Esophagus (tissue), 2 donors: ENCODE results near the gene ZSWIM4. TPM values are rescaled to one million over a fixed set of nuclear protein-coding genes. Genes with fewer than 3 reads are reported as not detected.

ENCODE experiments used
- H3K27ac ChIP-seq, 2 donors: one replicate each; pipeline ENCODE4 v1.5.1; 2013; ENCODE audit warnings: low read depth in 2 of 2, mild to moderate bottlenecking in 2 of 2, inconsistent platforms in 1 of 2, low read length in 1 of 2, moderate library complexity in 1 of 2
- H3K27me3 ChIP-seq, 2 donors: one replicate each; pipeline ENCODE4 v1.6.1; 2013; ENCODE audit warnings: low read length in 2 of 2, control low read depth in 1 of 2, mild to moderate bottlenecking in 1 of 2; ENCODE audit not compliant: insufficient read depth in 2 of 2, control insufficient read depth in 1 of 2
- H3K36me3 ChIP-seq, 2 donors: one replicate each; pipeline ENCODE4 v1.6.1; 2013; ENCODE audit warnings: low read length in 1 of 2; ENCODE audit not compliant: control insufficient read depth in 2 of 2, insufficient read depth in 2 of 2
- H3K4me1 ChIP-seq, 2 donors: one replicate each; pipeline ENCODE4 v1.6.1; 2013; ENCODE audit warnings: low read length in 1 of 2; ENCODE audit not compliant: control insufficient read depth in 2 of 2, insufficient read depth in 2 of 2
- H3K4me3 ChIP-seq, 2 donors: one replicate each; pipeline ENCODE4 v1.5.1; 2013; ENCODE audit warnings: low read length in 2 of 2, mild to moderate bottlenecking in 2 of 2, low read depth in 1 of 2, moderate library complexity in 1 of 2
- H3K9me3 ChIP-seq, 2 donors: one replicate each; pipeline ENCODE4 v1.6.1; 2013; ENCODE audit warnings: mild to moderate bottlenecking in 2 of 2, low read depth in 1 of 2, low read length in 1 of 2, moderate library complexity in 1 of 2; ENCODE audit not compliant: control insufficient read depth in 2 of 2, insufficient read depth in 1 of 2
- WGBS, 2 donors: extraction: QIAGEN DNeasy Blood & Tissue Kit; methylation state at CpG; one replicate each; pipeline ENCODE4 v1.1.7; 2013; 5-methylcytosine and 5-hydroxymethylcytosine counted together
- polyA plus RNA-seq, 2 donors: library from polyadenylated mRNA; stranded (reverse); fragments of 200-250 nt; gene quantifications; one replicate each; pipeline ENCODE4 v1.2.3, GENCODE V29; 2013
- donor health status: healthy with polysubstance abuse.
- donor health status: Bipolar disorder and iron deficiency.

ZSWIM4 gene
- polyA plus RNA-seq, 2 donors = 10.1 to 17.0 TPM

DNA sequence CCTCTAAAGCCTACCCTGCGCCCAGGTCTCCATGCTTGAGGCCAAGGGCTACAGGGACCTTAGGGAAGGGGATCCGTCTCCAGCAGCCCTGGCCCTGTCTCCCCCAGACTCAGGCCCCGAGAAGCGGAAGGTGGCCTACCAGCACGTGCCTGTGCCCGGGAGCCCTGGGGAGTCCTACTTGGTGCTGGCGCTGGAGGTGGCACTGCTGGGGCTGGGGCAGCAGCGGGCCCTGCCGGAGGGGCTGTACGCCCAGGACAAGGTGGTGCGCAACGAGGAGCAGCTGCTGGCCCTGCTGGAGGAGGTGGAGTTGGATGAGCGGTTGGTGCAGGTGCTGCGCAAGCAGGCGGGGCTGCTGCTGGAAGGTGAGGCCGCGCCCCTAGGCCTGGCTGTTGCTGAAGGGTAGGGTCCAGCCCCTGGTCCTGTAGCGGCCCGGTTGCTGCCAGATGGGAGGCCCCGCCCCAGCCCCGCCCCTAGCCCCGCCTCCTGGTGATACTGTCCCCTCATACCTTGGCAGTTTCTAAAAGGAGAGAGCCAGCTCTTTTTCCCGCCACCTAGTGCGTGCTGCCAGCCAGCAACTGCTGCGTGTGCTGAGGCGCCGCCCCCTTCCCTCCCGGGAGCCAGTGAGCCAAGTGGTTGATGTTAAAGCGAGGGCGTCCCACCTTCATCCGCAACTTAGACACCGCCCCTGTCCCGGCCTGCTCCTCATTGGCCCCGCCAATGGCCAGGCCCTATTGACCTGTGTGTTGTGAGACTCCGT lies 22.6 kb downstream of the ZSWIM4 start:
- peaks cover 3 to 10% of the 10 kb centered on the region in 2 donors for H3K4me1 ChIP-seq
- H3K9me3 ChIP-seq = no peaks in the 10 kb centered on the region
- no peaks in the 10 kb centered on the region for H3K27me3 ChIP-seq
- peaks cover 4 to 16% of the 10 kb centered on the region in 2 donors for H3K36me3 ChIP-seq
- H3K4me3 ChIP-seq = peak overlapping the region in 1 of 2 donors; percentile 40
- 35 to 38% methylated on average over 32 to 35 of the region's 35 CpGs for WGBS, 2 donors
- H3K27ac ChIP-seq = peak overlapping the region; percentile 34 to 39

DNA sequence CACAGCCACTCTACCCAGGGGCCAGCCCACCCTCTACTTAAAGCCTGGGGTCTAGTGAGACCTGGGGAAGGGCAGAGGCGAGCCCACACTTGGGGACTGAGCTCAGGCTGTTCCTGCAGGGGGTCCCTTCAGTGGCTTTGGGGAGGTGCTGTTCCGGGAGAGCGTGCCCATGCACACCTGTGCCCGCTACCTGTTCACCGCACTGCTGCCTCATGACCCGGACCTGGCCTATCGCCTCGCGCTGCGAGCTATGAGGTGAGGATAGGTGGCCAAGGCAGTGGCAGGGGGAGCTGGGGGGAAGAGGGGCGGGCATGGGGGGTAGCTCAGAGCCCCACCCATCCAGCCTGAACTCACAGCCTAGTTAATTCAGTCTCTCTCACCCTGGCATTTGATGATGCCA lies 24.0 kb downstream of the ZSWIM4 start:
- no peaks in the 10 kb centered on the region for H3K9me3 ChIP-seq
- H3K27ac ChIP-seq = no peak overlapping the region
- peaks cover 6 to 10% of the 10 kb centered on the region in 2 donors for H3K4me1 ChIP-seq
- no peak overlapping the region for H3K4me3 ChIP-seq
- WGBS, 2 donors = 95 to 98% methylated on average over 11 of the region's 11 CpGs
- no peaks in the 10 kb centered on the region for H3K27me3 ChIP-seq
- H3K36me3 ChIP-seq = peaks cover 4 to 10% of the 10 kb centered on the region in 2 donors

DNA sequence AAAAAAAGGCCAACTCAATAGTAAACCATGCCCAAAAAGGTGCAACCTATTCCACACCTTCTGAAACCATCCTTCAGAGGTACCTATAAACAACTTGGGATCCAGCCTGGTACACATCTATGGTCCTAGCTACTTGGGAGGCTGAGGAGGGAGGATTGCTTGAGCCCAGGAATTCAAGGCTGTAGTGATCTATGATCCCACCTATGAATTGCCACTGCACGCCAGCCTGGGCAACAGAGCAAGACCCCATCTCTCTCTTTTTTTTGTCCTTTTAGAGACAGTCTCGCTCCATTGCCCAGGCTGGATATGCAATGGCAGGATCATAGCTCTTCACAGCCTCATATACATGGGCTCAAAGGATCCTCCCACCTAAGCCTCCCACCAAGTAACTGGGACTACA lies 26.0 kb downstream of the ZSWIM4 start:
- Histone ChIP-seq H3K9me3 (no peaks in the 10 kb centered on the region), H3K27me3 (no peaks in the 10 kb centered on the region), H3K4me1 (peaks cover 6 to 12% of the 10 kb centered on the region in 2 donors), H3K36me3 (peaks cover 10 to 17% of the 10 kb centered on the region in 2 donors), H3K4me3 (no peak overlapping the region), H3K27ac (no peak overlapping the region)
- 97 to 100% methylated on average over 2 of the region's 2 CpGs for WGBS, 2 donors

DNA sequence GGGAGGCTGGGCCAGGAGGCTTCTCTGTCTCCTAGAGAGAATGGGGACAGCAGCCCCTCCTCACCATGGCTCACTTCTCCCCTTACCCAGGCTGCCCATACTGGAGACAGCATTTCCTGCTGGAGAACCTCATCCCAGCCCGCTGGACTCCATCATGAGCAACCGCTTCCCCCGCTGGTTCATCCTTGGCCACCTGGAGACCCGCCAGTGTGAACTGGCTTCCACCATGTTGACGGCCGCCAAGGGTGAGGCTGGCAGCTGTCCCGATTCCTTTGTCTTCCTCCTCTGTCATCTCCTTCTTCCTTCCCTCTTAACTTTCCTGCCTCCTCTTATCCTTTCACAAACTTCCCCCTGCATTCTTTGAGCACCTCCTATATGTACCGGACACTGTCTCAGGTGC lies 28.0 kb downstream of the ZSWIM4 start:
- Histone ChIP-seq H3K9me3 (no peaks in the 10 kb centered on the region), H3K4me3 (no peak overlapping the region), H3K4me1 (peaks cover 3 to 6% of the 10 kb centered on the region in 2 donors), H3K36me3 (peaks cover 10 to 21% of the 10 kb centered on the region in 2 donors), H3K27me3 (no peaks in the 10 kb centered on the region), H3K27ac (no peak overlapping the region)
- 70 to 79% methylated on average over 8 of the region's 8 CpGs for WGBS, 2 donors

DNA sequence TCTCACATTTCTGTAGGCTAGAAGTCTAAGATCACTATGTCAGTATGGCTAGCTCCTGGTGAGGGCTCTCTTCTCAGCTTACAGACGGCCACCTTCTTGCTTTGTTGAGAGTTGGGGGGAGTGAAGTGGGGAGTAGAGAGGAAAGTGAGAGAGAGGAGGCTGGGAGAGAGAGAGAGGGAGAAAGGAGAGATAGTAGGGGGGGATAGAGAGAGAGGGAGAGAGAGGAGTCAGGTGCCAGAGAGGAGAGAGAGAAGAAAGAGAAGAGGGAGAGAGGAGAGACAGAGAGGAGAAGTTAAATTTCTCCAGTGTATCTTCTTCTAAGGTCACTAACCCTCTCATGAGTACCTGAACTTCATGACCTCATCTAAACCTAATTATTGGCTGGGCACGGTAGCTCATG lies 28.7 kb downstream of the ZSWIM4 start:
- Histone ChIP-seq H3K27ac (no peak overlapping the region), H3K27me3 (no peaks in the 10 kb centered on the region), H3K9me3 (no peaks in the 10 kb centered on the region), H3K4me1 (peaks cover 3 to 5% of the 10 kb centered on the region in 2 donors), H3K4me3 (no peak overlapping the region), H3K36me3 (peaks cover 10 to 23% of the 10 kb centered on the region in 2 donors)
- 91 to 92% methylated on average over 2 of the region's 2 CpGs for WGBS, 2 donors

DNA sequence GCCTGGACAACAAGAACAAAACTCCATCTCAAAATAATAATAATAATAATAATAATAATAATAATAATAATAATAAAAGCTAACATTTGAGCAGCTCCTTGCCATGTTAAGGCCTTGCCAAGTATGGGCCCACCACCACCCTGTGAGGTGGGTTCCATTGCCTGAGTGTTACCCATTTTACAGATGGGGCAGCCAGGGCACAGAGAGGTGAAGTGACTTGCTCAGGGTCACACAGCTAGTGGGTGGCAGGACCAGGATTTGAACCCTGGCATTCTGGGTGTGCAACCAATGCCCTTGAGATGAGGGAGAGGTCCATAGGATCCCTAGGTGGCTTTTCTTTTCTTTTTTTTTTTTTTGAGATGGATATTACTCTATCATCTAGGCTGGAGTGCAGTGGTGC lies 29.5 kb downstream of the ZSWIM4 start:
- H3K4me1 ChIP-seq = peaks cover 3 to 5% of the 10 kb centered on the region in 2 donors
- H3K36me3 ChIP-seq = peaks cover 10 to 23% of the 10 kb centered on the region in 2 donors
- no peak overlapping the region for H3K4me3 ChIP-seq
- no peaks in the 10 kb centered on the region for H3K27me3 ChIP-seq
- no peak overlapping the region for H3K27ac ChIP-seq
- no peaks in the 10 kb centered on the region for H3K9me3 ChIP-seq

DNA sequence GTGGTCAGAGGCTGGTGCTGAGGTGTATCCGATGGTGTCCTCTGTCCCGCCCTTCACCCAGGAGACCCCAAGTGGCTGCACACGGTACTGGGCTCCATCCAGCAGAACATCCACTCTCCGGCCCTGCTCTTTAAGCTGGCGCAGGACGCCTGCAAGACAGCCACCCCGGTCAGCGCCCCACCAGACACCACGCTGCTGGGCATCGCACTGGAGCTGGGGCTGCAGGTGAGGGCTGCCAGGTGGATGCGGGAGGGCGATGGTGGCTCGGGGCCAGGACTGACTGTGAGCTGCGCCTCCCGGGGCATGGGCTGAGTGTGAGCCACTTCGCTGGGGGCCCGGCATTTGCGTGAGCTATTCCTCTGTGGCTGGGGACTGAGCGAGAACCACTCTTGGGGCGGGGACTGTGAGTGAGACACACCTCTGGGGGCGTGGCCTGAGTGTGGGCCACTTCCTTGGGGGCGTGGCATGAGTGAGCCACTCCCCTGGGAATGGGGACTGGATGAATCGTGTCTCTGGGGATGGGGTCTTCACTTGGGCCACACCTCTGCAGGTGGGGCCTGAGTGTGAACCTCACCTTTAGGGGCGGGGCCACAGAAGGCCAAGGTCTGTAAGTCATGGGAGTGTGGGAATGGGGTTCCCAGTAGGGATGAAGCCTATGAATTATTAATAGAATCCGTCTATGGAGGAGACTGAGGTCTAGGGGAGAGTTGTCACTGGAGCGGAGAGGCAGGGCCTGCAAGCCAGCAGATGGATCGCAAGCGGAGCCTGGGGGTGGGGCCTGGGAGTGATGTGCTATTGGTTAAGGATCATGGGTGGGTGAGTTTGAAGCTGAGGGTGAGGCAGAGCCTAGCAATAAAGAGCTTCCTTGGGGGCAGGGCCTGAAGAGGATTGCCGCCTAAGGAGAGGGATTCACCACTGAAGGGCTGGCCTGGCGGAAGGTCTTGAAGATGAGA lies 30.5 kb downstream of the ZSWIM4 start:
- Histone ChIP-seq H3K4me3 (no peak overlapping the region), H3K27me3 (no peaks in the 10 kb centered on the region), H3K27ac (no peak overlapping the region), H3K36me3 (peaks cover 12 to 33% of the 10 kb centered on the region in 2 donors), H3K4me1 (peaks cover 3 to 5% of the 10 kb centered on the region in 2 donors), H3K9me3 (no peaks in the 10 kb centered on the region)
- whole genome bisulfite sequencing, 2 donors = 89 to 92% methylated on average over 30 of the region's 30 CpGs

DNA sequence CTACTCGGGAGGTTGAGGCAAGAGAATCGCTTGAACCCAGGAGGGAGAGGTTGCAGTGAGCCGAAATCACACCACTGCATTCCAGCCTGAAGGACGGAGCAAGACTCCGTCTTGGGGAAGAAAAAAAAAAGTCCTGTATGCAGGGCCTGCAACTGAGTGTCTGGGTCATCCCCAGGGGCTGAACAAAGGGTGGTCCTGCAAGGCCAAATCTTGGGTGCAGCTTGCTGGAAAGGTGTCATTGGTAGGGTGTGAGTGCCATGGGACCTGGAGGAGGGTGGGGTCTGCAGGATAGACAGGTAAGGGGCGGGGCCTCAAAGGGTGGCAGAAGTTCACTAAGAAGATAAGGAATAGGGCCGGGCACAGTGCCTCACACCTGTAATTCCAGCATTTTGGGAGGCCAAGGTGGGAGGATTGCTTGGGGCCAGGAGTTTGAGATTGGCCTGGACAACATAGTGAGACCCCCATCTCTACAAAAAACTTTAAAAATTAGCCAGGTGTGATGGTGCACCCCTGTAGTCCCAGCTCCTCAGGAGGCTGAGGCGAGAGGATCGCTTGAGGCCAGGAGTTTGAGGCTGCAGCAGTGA lies 31.5 kb downstream of the ZSWIM4 start:
- peaks cover 3 to 5% of the 10 kb centered on the region in 2 donors for H3K4me1 ChIP-seq
- no peaks in the 10 kb centered on the region for H3K9me3 ChIP-seq
- H3K4me3 ChIP-seq = no peak overlapping the region
- H3K36me3 ChIP-seq = peaks cover 9 to 37% of the 10 kb centered on the region in 2 donors
- no peak overlapping the region for H3K27ac ChIP-seq
- WGBS, 2 donors = 95 to 96% methylated on average over 9 of the region's 9 CpGs
- no peaks in the 10 kb centered on the region for H3K27me3 ChIP-seq

DNA sequence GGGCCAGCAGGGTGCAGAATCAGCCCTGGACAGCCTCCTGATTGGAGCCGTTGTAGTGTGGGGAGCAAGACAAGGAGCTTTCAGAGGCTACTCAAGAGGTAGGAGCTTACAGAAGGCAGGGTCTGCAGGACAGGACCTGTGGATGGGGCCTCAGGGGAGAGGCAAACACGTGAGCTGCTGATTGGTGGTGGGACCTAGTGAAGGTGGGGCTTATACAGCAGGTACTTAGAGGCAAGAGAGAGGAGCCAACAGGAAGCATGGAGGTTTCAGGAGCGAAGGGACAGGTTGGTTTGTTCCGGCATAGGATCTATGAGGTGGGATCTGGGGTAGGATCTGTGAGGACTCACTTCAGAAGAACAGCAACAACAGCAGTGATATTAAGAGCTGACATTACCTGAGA lies 32.4 kb downstream of the ZSWIM4 start:
- Histone ChIP-seq H3K36me3 (peaks cover 9 to 37% of the 10 kb centered on the region in 2 donors), H3K27me3 (no peaks in the 10 kb centered on the region), H3K4me1 (peaks cover 3 to 5% of the 10 kb centered on the region in 2 donors), H3K27ac (peak overlapping the region in 1 of 2 donors; percentile 16), H3K9me3 (no peaks in the 10 kb centered on the region), H3K4me3 (no peak overlapping the region)
- 59 to 64% methylated on average over 4 of the region's 4 CpGs for WGBS, 2 donors
